Activated CD4-positive, alpha-beta T cell treated with anti-CD3 and anti-CD28 coated beads, Interleukin-2, amount 50 U/mL, for 4 hours (primary cell): ENCODE results near the gene NDP.
"Not testable (repeated sequence)": the region's sequence is repeated elsewhere in the genome, so short reads cannot be mapped to it uniquely, and the experiment has no call there.

Source experiments
- DNase-seq, 2 experiments: peaks; one replicate each; pipeline ENCODE4 v3.0.0-alpha.2; 2020

The NDP gene

DNA sequence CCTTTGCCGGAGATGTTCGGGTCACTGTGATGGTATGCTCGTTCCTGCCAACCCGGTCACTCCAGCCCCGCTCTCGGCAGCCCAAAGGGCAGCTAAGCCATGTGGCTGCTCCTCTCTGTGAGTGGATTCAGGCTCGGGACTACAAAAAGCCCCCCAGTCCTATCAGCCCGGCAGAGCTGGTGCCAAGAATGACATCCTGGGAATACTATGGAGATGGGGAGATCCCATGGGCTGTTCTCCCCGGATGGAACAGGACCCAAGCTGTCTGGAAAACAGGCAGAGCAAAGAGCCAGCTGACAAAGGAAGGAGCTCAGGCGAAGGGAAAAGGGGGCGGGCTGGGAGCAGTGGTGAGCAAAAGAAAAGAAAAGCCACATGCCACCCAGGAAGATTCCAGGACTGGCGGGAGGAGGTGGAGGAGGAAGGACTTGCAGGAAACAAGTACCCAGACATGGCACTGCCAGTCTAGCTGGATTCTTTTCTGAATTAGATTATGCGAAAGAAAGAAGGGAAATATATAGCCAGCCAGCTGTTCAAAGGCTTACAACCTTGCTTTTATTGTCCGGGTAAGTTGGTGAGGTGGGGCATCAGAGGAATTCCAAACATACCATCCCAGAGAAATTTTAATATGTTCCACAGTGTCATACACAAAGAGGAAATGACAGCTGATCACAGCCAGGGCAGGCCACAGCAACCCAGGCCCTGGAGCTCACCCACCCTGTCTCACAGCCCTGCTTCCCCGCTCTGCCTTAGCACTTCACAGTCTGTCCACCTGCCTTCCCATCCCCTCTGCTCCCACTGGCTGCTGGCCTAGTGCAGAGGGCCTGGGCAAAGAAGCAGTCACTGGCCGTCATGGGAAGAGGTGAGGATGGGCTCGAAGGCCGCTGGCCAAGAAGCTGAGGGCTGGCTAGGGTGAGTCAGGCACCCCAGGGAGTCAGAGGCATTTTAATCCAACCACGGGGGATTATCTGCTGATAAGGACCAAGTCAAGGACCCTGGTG, 3.4 kb downstream of the NDP start:
- no peak for DNase-seq

DNA sequence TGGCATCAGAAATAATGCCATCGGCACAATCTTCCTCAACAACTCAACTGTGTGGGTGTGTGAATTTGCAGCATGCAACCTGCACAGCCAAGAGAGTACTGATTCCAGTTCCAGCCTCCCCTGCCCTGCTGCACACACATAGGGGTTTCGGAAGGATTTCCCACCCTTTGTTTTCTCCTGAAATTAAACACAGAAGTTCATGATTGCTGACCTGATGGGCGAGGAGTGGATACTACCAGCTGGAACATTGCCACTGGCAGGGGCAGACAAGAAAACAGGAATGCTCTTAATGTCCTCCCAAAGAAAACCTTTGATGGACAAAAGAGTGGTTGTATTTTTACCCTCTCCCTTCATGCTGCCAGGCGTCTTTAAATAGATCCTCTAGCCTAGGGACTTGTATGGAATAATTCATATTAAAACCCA, 4.8 kb downstream of the NDP start:
- DNase-seq: no peak

- no peak for DNase-seq
Observed at GRCh38 chrX:43964936-43965335, 8.3 kb downstream of the NDP start.

DNA sequence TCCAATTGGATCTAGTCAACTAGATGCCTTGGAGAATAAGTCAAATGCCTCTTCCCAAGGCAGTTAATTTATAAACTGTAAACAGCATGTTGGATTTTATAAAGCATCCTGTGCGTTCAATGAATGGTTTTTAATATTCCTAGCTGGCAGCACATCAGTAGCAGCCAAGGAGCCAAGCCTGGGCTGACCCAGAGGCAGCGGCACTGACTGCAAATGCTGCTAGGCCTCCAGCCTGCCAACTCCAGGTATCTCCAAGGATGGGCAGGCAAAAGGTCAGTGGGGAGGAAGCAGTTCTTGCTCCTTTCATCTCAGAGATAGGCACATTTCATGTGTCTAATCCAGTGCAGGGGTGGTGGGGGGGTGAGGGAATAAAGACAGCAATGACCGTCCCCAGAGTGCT, 9.5 kb downstream of the NDP start:
- DNase-seq: no peak

- no peak for DNase-seq
Observed at GRCh38 chrX:43962636-43963035, 10.6 kb downstream of the NDP start.

DNA sequence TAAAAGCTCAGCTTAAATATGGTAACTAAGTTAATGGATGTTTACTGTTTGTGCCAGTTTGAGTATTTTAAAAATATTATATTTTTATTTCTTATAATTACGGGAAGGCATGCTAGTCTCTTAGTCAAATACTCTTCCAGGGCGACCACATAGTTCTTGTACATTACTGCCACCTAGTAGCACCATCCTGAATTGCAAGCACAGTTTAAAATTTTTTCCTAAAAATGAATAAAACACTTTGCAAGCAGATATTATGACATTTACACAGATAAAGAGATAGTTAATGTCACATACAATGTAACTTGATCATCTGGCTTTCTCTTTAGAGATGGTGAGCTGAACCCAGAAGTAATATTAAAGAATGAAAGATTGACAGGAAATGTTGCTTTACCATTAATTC, 11.5 kb downstream of the NDP start:
- no peak for DNase-seq

- no peak for DNase-seq
Observed at GRCh38 chrX:43958529-43958928, 14.7 kb downstream of the NDP start.

DNA sequence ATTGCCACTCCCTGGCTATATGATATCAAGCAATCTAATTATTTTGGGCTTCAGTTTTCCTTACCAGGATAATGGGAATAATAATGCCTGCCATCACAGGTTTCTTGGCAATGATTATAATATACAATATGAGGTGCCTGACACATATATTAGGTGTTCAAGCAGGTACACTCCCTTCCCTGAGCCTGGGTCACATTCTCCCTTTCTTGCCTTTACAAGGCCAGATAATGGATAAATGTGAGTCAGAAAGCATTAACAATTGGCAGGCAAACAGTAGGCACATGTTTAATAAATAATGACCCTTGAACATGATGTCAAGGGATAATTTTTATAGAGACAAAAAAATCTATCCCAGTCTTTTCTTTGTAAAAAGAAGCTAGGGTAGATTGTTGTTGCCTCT, 17.2 kb downstream of the NDP start:
- DNase-seq: no peak

DNA sequence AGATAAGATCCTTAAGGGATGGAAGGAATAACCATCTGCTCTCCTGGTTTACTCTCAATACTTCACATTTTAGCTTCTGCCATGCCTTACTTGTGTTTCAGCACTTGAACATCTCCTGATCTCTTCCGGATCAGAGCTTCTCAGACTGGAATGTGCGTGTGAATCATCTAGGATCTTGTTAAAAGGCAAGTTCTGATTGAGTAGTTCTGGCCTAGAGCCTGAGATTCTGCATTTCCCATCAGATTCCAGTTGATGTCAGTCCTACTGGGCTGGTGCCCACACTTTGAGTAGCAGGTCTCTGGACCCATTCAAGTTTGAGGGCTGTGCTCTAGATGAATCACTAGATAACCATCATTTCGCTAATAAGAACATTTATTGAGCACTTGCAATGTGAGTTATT, 20.0 kb downstream of the NDP start:
- no peak for DNase-seq

- peak; percentile 9 to 13 for DNase-seq
Observed at GRCh38 chrX:43949669-43950068, 23.5 kb downstream of the NDP start.

GRCh38 chrX:43940816-43941474, 32.2 kb downstream of the NDP start:
- no peak for DNase-seq

DNA sequence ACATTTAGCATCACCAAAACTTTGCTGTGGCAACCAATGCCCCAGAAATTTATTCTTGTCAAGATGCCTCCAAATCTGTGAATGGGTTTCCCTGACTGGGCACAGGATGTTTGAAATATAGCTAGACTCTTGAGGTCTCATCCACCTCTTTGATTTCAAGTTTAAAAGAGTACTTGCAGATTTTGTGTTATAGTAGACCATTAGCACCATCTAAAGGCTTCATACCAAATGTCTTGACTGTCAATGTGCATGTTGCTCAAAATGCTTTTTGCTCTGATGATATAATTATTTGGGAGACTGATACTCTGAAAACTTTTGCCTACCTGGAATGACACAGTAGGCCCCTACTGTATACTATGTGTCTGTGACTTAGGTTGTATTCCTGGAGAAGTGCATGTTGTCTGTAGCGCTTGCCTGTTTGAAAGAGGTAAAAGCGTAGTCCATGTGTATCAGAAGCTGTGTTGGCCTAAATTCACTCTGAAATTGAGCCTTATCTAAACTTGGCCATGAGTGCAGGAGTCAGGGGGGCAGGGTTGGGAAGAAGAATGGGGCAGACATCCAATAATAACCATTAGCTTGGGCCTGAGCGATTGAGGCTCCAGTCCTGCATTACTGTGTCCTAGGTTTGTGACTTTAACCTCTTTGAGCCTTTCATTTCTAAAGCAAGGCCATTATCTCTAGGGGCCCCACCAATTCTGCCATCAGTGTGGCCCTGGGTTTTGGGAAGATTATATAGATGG, 33.8 kb downstream of the NDP start:
- no peak for DNase-seq

GRCh38 chrX:43922032-43922431, 51.2 kb downstream of the NDP start:
- not testable (repeated sequence) for DNase-seq

DNA sequence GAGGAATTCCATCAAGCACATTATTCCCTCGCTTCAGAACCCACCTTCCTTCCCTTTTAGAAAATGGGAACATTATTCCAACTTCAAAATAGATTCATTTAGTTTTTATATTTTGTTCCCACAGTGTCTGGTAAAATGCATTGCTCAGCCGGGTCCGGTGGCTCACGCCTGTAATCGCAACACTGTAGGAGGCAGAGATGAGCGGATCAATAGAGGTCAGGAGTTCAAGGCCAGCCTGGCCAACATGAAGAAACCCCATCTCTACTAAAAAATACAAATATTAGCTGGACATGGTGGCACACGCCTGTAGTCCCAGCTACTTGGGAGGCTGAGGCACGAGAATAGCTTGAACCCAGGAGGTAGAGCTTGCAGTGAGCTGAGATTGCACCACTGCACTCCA, 62.4 kb downstream of the NDP start:
- not testable (repeated sequence) for DNase-seq

GRCh38 chrX:43910012-43910411, 63.2 kb downstream of the NDP start:
- DNase-seq: no peak

DNA sequence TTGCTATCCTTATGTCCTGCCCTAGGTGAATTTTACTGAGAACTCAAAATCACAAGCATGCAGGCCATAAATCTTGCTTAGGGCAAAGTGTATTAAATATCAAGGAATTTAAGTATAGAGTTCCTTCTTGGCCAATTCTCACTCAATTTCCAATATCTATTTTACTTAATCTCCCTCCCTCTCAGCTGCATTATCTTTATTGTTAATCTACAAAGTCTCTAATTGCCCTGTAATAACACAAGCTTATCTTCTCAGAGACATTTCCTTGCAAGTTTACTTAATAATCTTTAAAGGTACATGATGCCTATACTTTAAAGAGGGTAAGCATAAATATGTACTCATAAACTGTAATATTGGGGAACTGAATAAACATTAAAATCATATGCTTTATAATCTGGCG, 64.0 kb downstream of the NDP start:
- no peak for DNase-seq

GRCh38 chrX:43899878-43900815, 73.0 kb downstream of the NDP start:
- no peak for DNase-seq
